ENCODE results near the gene MYRF. TPM values are rescaled to one million over a fixed set of nuclear protein-coding genes. Genes with fewer than 3 reads are reported as not detected.

MYRF gene
- polyA plus RNA-seq, 1 experiment, result 2.7 TPM

- H3K27ac ChIP-seq (ENCODE audit: low read depth, low read length), result no peak overlapping the region
These were observed 40.9 kb upstream of the MYRF start for GRCh38 chr11:61711498-61711897.

GRCh38 chr11:61712314-61712713 lies 40.1 kb upstream of the MYRF start:
- peaks cover 16% of the 10 kb centered on the region for H3K27me3 ChIP-seq (ENCODE audit: control insufficient read depth, insufficient read depth, low read length)
- POLR2A ChIA-PET, result no interaction called here
- no peak for DNase-seq (ENCODE audit: low read depth, low spot score)
- no peak overlapping the region for H3K27ac ChIP-seq (ENCODE audit: low read depth, low read length)
- no peak overlapping the region for H3K4me3 ChIP-seq (ENCODE audit: low read depth, low read length)
- no peaks in the 10 kb centered on the region for H3K9me3 ChIP-seq (ENCODE audit: control insufficient read depth, insufficient read depth, low read length)
- TF ChIP-seq, protein P1, sequence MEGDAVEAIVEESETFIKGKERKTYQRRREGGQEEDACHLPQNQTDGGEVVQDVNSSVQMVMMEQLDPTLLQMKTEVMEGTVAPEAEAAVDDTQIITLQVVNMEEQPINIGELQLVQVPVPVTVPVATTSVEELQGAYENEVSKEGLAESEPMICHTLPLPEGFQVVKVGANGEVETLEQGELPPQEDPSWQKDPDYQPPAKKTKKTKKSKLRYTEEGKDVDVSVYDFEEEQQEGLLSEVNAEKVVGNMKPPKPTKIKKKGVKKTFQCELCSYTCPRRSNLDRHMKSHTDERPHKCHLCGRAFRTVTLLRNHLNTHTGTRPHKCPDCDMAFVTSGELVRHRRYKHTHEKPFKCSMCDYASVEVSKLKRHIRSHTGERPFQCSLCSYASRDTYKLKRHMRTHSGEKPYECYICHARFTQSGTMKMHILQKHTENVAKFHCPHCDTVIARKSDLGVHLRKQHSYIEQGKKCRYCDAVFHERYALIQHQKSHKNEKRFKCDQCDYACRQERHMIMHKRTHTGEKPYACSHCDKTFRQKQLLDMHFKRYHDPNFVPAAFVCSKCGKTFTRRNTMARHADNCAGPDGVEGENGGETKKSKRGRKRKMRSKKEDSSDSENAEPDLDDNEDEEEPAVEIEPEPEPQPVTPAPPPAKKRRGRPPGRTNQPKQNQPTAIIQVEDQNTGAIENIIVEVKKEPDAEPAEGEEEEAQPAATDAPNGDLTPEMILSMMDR (IDR thresholded peaks at IDR 0.05; ENCODE audit: low read depth, low read length), result no peak
- CTCF ChIA-PET, result interaction anchor here (1.3 kb wide), 1 partner anchor 21 kb away, joined by 4 read pairs; no protein-coding TSS in a partner anchor

More at GRCh38 chr11:61711498-61711897, 40.9 kb upstream of the MYRF start:
- POLR2A ChIA-PET, result no interaction called here
- CTCF ChIA-PET, result no interaction called here
- peaks cover 16% of the 10 kb centered on the region for H3K27me3 ChIP-seq (ENCODE audit: control insufficient read depth, insufficient read depth, low read length)
- DNase-seq (ENCODE audit: low read depth, low spot score), result no peak
- H3K4me3 ChIP-seq (ENCODE audit: low read depth, low read length), result no peak overlapping the region
- no peaks in the 10 kb centered on the region; the same call in 1 of the 2 replicates for H3K9me3 ChIP-seq (ENCODE audit: control insufficient read depth, insufficient read depth, low read length)
- TF ChIP-seq, protein P1 (IDR thresholded peaks at IDR 0.05; ENCODE audit: low read depth, low read length), result no peak

DNA sequence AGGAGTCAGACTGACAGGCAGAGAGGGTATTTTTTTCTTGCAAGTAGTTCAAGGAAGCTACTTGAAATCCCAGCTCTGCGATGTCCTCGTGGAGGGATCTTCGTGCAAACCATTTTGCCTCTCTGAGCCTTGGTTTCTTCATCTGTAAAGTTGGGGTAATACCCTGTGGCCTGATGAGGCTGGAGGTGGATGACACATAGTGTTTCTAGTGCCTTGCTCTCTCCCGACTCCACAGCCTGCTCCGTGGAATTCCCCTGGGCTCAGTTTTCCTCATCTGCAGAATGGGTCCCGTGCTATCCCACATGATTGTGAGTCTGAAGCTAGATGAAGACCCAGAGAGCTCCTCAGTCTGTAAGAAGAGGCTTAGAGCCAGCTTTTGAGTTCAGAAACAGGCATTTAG lies 39.6 kb upstream of the MYRF start:
- H3K27ac ChIP-seq (ENCODE audit: low read depth, low read length), result no peak overlapping the region
- POLR2A ChIA-PET, result no interaction called here
- TF ChIP-seq, protein P1 (IDR thresholded peaks at IDR 0.05; ENCODE audit: low read depth, low read length), result no peak
- H3K4me3 ChIP-seq (ENCODE audit: low read depth, low read length), result no peak overlapping the region
- H3K27me3 ChIP-seq (ENCODE audit: control insufficient read depth, insufficient read depth, low read length), result peaks cover 16% of the 10 kb centered on the region
- no peaks in the 10 kb centered on the region for H3K9me3 ChIP-seq (ENCODE audit: control insufficient read depth, insufficient read depth, low read length)
- DNase-seq (ENCODE audit: low read depth, low spot score), result no peak
- CTCF ChIA-PET, result interaction anchor here (1.3 kb wide), 1 partner anchor 20 kb away, joined by 4 read pairs; no protein-coding TSS in a partner anchor

DNA sequence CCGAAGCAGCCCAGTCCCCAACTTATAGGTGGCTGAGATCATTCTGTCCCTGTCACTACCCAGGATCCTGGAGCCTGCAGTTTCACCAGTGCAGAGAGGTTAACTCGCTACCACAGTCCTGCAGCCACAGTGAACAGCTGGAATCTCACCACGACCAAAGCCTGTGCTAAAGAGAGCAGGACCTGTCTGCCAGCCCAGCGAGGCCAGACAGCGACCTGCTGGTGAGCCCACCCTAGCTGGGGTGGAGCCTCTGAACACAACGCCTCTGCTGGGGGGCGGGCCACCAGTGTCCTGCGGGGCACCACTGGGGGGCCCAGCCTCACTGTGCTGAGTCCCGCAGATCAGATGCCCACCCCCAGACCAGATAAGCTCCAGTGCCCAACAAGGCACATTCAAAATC lies 39.0 kb upstream of the MYRF start:
- no peaks in the 10 kb centered on the region for H3K9me3 ChIP-seq (ENCODE audit: control insufficient read depth, insufficient read depth, low read length)
- H3K27ac ChIP-seq (ENCODE audit: low read depth, low read length), result no peak overlapping the region
- peaks cover 16% of the 10 kb centered on the region for H3K27me3 ChIP-seq (ENCODE audit: control insufficient read depth, insufficient read depth, low read length)
- no peak for DNase-seq (ENCODE audit: low read depth, low spot score)
- ChIA-PET CTCF (no interaction called here), POLR2A (no interaction called here)
- no peak overlapping the region for H3K4me3 ChIP-seq (ENCODE audit: low read depth, low read length)
- TF ChIP-seq, protein P1 (IDR thresholded peaks at IDR 0.05; ENCODE audit: low read depth, low read length), result no peak

GRCh38 chr11:61713906-61714305 lies 38.5 kb upstream of the MYRF start:
- CTCF ChIA-PET, result no interaction called here
- TF ChIP-seq, protein P1 (IDR thresholded peaks at IDR 0.05; ENCODE audit: low read depth, low read length), result no peak
- H3K27ac ChIP-seq (ENCODE audit: low read depth, low read length), result no peak overlapping the region
- POLR2A ChIA-PET, result no interaction called here
- peaks cover 15% of the 10 kb centered on the region for H3K27me3 ChIP-seq (ENCODE audit: control insufficient read depth, insufficient read depth, low read length)
- H3K9me3 ChIP-seq (ENCODE audit: control insufficient read depth, insufficient read depth, low read length), result no peaks in the 10 kb centered on the region
- no peak overlapping the region for H3K4me3 ChIP-seq (ENCODE audit: low read depth, low read length)
- DNase-seq (ENCODE audit: low read depth, low spot score), result no peak

All from AG04450 (cell line).